Measurements from ENCODE around the gene UBE2C. TPM values are rescaled to one million over a fixed set of nuclear protein-coding genes. Genes with fewer than 3 reads are reported as not detected.

Gene UBE2C
- total RNA-seq, 1 donor from 2014 or later, result 3.5 TPM

GRCh38 chr20:45840700-45841198, 28.3 kb downstream of the UBE2C start:
- peaks cover 10% of the 10 kb centered on the region for H3K4me1 ChIP-seq
- peak in 1 of 2 donors; percentile 7 for ATAC-seq
- no peak for TF ChIP-seq CTCF (IDR thresholded peaks at IDR 0.05)
- no peak for DNase-seq
- H3K27me3 ChIP-seq (ENCODE audit: low read depth), result no peaks in the 10 kb centered on the region
- no peaks in the 10 kb centered on the region for H3K9me3 ChIP-seq
- intact Hi-C loops (cut with DNase I), result no loop called here
- H3K27ac ChIP-seq, result no peak overlapping the region
- H3K36me3 ChIP-seq, result peaks cover 65% of the 10 kb centered on the region
- H3K4me3 ChIP-seq, result no peak overlapping the region

- ATAC-seq, result no peak
- no peak for TF ChIP-seq CTCF (IDR thresholded peaks at IDR 0.05)
- peaks cover 73% of the 10 kb centered on the region for H3K36me3 ChIP-seq
- no peak overlapping the region for H3K27ac ChIP-seq
- no peaks in the 10 kb centered on the region for H3K9me3 ChIP-seq
- peaks cover 4% of the 10 kb centered on the region for H3K4me1 ChIP-seq
- no peaks in the 10 kb centered on the region for H3K27me3 ChIP-seq (ENCODE audit: low read depth)
- intact Hi-C loops (cut with DNase I), result no loop called here
- DNase-seq, result no peak
- no peak overlapping the region for H3K4me3 ChIP-seq
Observed at GRCh38 chr20:45841407-45842129, 29.1 kb downstream of the UBE2C start.

- no peak overlapping the region for H3K27ac ChIP-seq
- no peak for DNase-seq
- ATAC-seq, result peak in 1 of 2 donors; percentile 22
Observed at GRCh38 chr20:45842169-45842812, 29.8 kb downstream of the UBE2C start.

GRCh38 chr20:45843506-45843905, 31.1 kb downstream of the UBE2C start:
- no peak for TF ChIP-seq CTCF (IDR thresholded peaks at IDR 0.05)
- DNase-seq (no peak), ATAC-seq (no peak)
- Histone ChIP-seq H3K9me3 (no peaks in the 10 kb centered on the region), H3K4me1 (no peaks in the 10 kb centered on the region), H3K27ac (no peak overlapping the region), H3K36me3 (peaks cover 88% of the 10 kb centered on the region), H3K4me3 (no peak overlapping the region), H3K27me3 (ENCODE audit: low read depth) (no peaks in the 10 kb centered on the region)
- intact Hi-C loops (cut with DNase I), result no loop called here

More at GRCh38 chr20:45842169-45842812, 29.8 kb downstream of the UBE2C start:
- intact Hi-C loops (cut with DNase I), result no loop called here
- no peak overlapping the region for H3K4me3 ChIP-seq
- no peak for TF ChIP-seq CTCF (IDR thresholded peaks at IDR 0.05)
- no peaks in the 10 kb centered on the region for H3K9me3 ChIP-seq
- peaks cover 80% of the 10 kb centered on the region for H3K36me3 ChIP-seq
- H3K27me3 ChIP-seq (ENCODE audit: low read depth), result no peaks in the 10 kb centered on the region
- H3K4me1 ChIP-seq, result no peaks in the 10 kb centered on the region

- Histone ChIP-seq H3K36me3 (peaks cover 81% of the 10 kb centered on the region), H3K4me1 (no peaks in the 10 kb centered on the region), H3K27me3 (ENCODE audit: low read depth) (no peaks in the 10 kb centered on the region), H3K27ac (no peak overlapping the region), H3K4me3 (no peak overlapping the region), H3K9me3 (no peaks in the 10 kb centered on the region)
- intact Hi-C loops (cut with DNase I), result no loop called here
- DNase-seq, result no peak
- TF ChIP-seq CTCF (IDR thresholded peaks at IDR 0.05), result no peak
- no peak for ATAC-seq
Observed at GRCh38 chr20:45845452-45845851, 33.0 kb downstream of the UBE2C start.
